A673 (cell line): ENCODE results near the gene SND1. TPM values are rescaled to one million over a fixed set of nuclear protein-coding genes. Genes with fewer than 3 reads are reported as not detected.

Source experiments
- BruUV-seq: library from RNA; stranded (reverse); fragments of 400-500 nt; replicated peaks from 2 replicates; lab custom pipeline; 2021; lab: Mats Ljungman, UMichigan
- CTCF ChIA-PET: fragments of 300-600 bp; sonication (Branson Sonifier 250); formaldehyde crosslinking; loops from one replicate; lab custom pipeline; 2022; ENCODE audit warnings: antibody characterized with exemption; lab: Charles Lee
- POLR2A ChIA-PET: fragments of 300-600 bp; sonication (Branson Sonifier 250); formaldehyde crosslinking; loops from one replicate; lab custom pipeline; 2022; ENCODE audit warnings: antibody characterized with exemption; ENCODE audit not compliant: low non-redundant PET; lab: Charles Lee
- DNase-seq: peaks from one replicate; pipeline ENCODE4 v3.0.0-alpha.2; 2015; ENCODE audit warnings: low spot score
- H3K27ac ChIP-seq: fragments of 200-600 bp; sonication (generic); 2 replicates; pipeline ENCODE4 v1.5.1; 2016; ENCODE audit warnings: mixed run types, low read depth, mild to moderate bottlenecking, mixed read lengths, antibody characterized with exemption, low read length; ENCODE audit not compliant: poor library complexity, severe bottlenecking
- H3K27me3 ChIP-seq: fragments of 200-600 bp; sonication (generic); replicated peaks from 2 replicates; pipeline ENCODE4 v1.6.1; 2017; ENCODE audit warnings: mixed run types, low read depth, mild to moderate bottlenecking, mixed read lengths, antibody characterized with exemption, low read length; ENCODE audit not compliant: insufficient read depth, poor library complexity
- H3K36me3 ChIP-seq: fragments of 200-600 bp; sonication (generic); 2 replicates; pipeline ENCODE4 v1.6.1; 2016; ENCODE audit warnings: mixed run types, mild to moderate bottlenecking, mixed read lengths, antibody characterized with exemption, low read length; ENCODE audit not compliant: insufficient read depth, poor library complexity, severe bottlenecking
- H3K4me1 ChIP-seq: fragments of 200-600 bp; sonication (generic); 2 replicates; pipeline ENCODE4 v1.6.1; 2017; ENCODE audit warnings: mixed run types, mild to moderate bottlenecking, mixed read lengths, antibody characterized with exemption, low read length; ENCODE audit not compliant: insufficient read depth, poor library complexity, severe bottlenecking
- H3K4me3 ChIP-seq: fragments of 200-600 bp; sonication (generic); 2 replicates; pipeline ENCODE4 v1.5.1; 2016; ENCODE audit warnings: low read depth, mixed run types, mild to moderate bottlenecking, mixed read lengths, low read length; ENCODE audit not compliant: poor library complexity, severe bottlenecking
- H3K9me3 ChIP-seq: fragments of 200-600 bp; sonication (generic); 2 replicates; pipeline ENCODE4 v1.6.1; 2016; ENCODE audit warnings: mixed run types, low read depth, mild to moderate bottlenecking, mixed read lengths, antibody characterized with exemption, low read length; ENCODE audit not compliant: poor library complexity, severe bottlenecking
- CTCF ChIP-seq: fragments of 300-800, 200-600 bp; sonication (generic); conservative IDR thresholded peaks from 2 replicates; pipeline ENCODE4 v1.5.1; 2017; ENCODE audit warnings: low read depth, mild to moderate bottlenecking, antibody characterized with exemption, low read length, moderate library complexity, mixed read lengths
- EZH2 ChIP-seq: fragments of 200-600 bp; sonication (generic); IDR thresholded peaks from 2 replicates; pipeline ENCODE4 v1.6.1; 2017; ENCODE audit warnings: borderline replicate concordance, low read depth, mild to moderate bottlenecking, mixed read lengths, antibody characterized with exemption, low read length; ENCODE audit not compliant: poor library complexity, severe bottlenecking
- intact Hi-C: fragments of 100-400 bp; cut with micrococcal nuclease; formaldehyde crosslinking; loops from one replicate; pipeline ENCODE4 v1.10.0; 2022; ENCODE audit not compliant: unreplicated experiment
- total RNA-seq: library from RNA; stranded (reverse); gene quantifications from 2 replicates; pipeline ENCODE4 v1.2.3, GENCODE V29; 2021

Gene SND1
- total RNA-seq, 1 experiment from 2014 or later = 177 TPM

GRCh38 chr7:127764681-127765080 is 112.7 kb downstream of the SND1 start:
- POLR2A ChIA-PET = no interaction called here
- Histone ChIP-seq H3K4me3 (no peak overlapping the region), H3K9me3 (no peaks in the 10 kb centered on the region), H3K27ac (no peak overlapping the region), H3K4me1 (peaks cover 9% of the 10 kb centered on the region), H3K36me3 (no peaks in the 10 kb centered on the region), H3K27me3 (no peaks in the 10 kb centered on the region)
- CTCF ChIA-PET = no interaction called here
- TF ChIP-seq CTCF (no peak), EZH2 (no peak)
- BruUV-seq = no TSS peak
- intact Hi-C loops = no loop called here
- DNase-seq = no peak

DNA sequence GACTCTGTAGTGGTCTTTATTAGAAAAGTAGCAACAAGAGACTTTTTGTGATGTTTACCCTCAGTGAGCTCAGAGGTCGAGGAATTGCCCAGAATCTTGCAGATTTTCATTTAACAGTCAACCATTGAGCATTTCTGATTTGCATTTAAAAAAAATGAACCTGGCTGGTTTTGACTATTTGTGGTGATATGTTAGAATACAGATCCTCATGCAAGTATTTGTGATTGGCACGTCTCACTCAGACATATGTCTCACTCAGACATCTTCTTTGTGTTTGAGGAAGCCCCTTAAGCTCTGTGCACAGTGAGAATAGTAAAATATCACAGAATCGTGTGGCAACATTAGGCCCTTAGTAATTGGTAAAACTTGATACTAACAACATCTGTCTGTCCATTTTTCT is 113.2 kb downstream of the SND1 start:
- intact Hi-C loops = no loop called here
- H3K4me1 ChIP-seq = peaks cover 14% of the 10 kb centered on the region
- H3K9me3 ChIP-seq = no peaks in the 10 kb centered on the region
- no TSS peak for BruUV-seq
- POLR2A ChIA-PET = no interaction called here
- no peaks in the 10 kb centered on the region for H3K27me3 ChIP-seq
- H3K27ac ChIP-seq = no peak overlapping the region
- CTCF ChIA-PET = no interaction called here
- TF ChIP-seq CTCF = no peak
- no peak for TF ChIP-seq EZH2
- no peaks in the 10 kb centered on the region for H3K36me3 ChIP-seq
- no peak overlapping the region for H3K4me3 ChIP-seq
- no peak for DNase-seq

DNA sequence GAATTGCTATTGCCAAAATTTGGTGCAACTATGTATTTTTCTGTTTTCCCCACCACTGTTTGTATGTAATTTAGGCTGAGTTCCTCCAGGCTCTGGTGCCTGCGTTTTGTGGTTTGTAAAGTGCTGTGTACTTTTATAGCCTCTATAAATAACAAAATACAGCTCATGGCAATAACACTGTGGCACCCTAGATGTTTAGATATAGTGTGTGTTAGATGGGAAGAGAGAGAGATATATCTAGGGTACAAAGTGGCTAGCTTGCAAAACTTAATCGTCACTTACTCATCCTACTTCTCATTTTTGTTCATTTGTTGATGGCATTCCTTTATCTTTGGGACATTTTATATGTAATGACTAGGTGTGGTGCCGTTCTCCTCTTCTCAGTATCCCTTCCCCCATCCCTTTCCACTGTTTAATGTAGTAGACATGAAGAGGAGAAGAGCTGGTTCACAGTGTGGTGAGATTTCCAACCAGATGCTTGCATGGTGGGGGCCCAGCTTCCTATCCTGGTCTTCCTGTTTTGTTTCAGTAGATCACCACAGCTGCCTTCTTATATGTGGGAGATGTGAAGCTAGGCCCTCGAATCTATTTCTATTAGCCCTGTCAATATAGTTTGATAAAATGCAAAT is 115.0 kb downstream of the SND1 start:
- CTCF ChIA-PET = no interaction called here
- TF ChIP-seq EZH2 = no peak
- no peak for TF ChIP-seq CTCF
- H3K4me1 ChIP-seq = peaks cover 14% of the 10 kb centered on the region
- H3K9me3 ChIP-seq = no peaks in the 10 kb centered on the region
- H3K27ac ChIP-seq = no peak overlapping the region
- no peaks in the 10 kb centered on the region for H3K36me3 ChIP-seq
- POLR2A ChIA-PET = no interaction called here
- no peaks in the 10 kb centered on the region for H3K27me3 ChIP-seq
- H3K4me3 ChIP-seq = no peak overlapping the region
- BruUV-seq = no TSS peak
- intact Hi-C loops = no loop called here
- no peak for DNase-seq
